Mesenchymal stem cell (in vitro differentiated cells and primary cell): ENCODE measurements around the gene DZIP1.

Source experiments
- DNase-seq: peaks from one replicate; pipeline ENCODE4 v3.0.0-alpha.2; 2013
- H2AFZ ChIP-seq: one replicate; pipeline ENCODE4 v1.6.1; 2013; ENCODE audit warnings: low read depth, mild to moderate bottlenecking, control low read depth, inconsistent platforms, low read length, moderate library complexity
- H2AK5ac ChIP-seq: 2 replicates; pipeline ENCODE4 v1.6.1; 2013; ENCODE audit warnings: low read length, moderate library complexity, mild to moderate bottlenecking, inconsistent platforms; ENCODE audit not compliant: severe bottlenecking
- H2BK120ac ChIP-seq: one replicate; pipeline ENCODE4 v1.6.1; 2013; ENCODE audit warnings: low read depth, mild to moderate bottlenecking, inconsistent platforms, low read length, moderate library complexity
- H2BK12ac ChIP-seq, 2 experiments: one replicate each; pipeline ENCODE4 v1.6.1; 2013; ENCODE audit warnings: inconsistent platforms in 2 of 2, low read length in 2 of 2, mild to moderate bottlenecking in 2 of 2, moderate library complexity in 2 of 2, control low read depth in 1 of 2
- H2BK15ac ChIP-seq: one replicate; pipeline ENCODE4 v1.6.1; 2013; ENCODE audit warnings: mild to moderate bottlenecking, low read depth, inconsistent platforms; ENCODE audit not compliant: poor library complexity, severe bottlenecking
- H2BK5ac ChIP-seq: 2 replicates; pipeline ENCODE4 v1.6.1; 2013; ENCODE audit warnings: low read depth, mild to moderate bottlenecking, low read length, control low read depth, inconsistent platforms; ENCODE audit not compliant: poor library complexity, severe bottlenecking
- H3K14ac ChIP-seq, 2 experiments: one replicate each; pipeline ENCODE4 v1.6.1; 2013; ENCODE audit warnings: inconsistent platforms in 2 of 2, low read length in 2 of 2, control low read depth in 1 of 2, mild to moderate bottlenecking in 1 of 2, moderate library complexity in 1 of 2
- H3K18ac ChIP-seq, 2 experiments: one replicate each; pipeline ENCODE4 v1.6.1; 2013; ENCODE audit warnings: inconsistent platforms in 2 of 2, low read length in 2 of 2, control low read depth in 1 of 2, low read depth in 1 of 2, mild to moderate bottlenecking in 1 of 2
- H3K23ac ChIP-seq, 2 experiments: one replicate each; pipeline ENCODE4 v1.6.1; 2013; ENCODE audit warnings: inconsistent platforms in 2 of 2, low read length in 2 of 2, mild to moderate bottlenecking in 2 of 2, moderate library complexity in 2 of 2, control low read depth in 1 of 2
- H3K27ac ChIP-seq: 2 replicates; pipeline ENCODE4 v1.5.1; 2013; ENCODE audit warnings: mild to moderate bottlenecking, moderate library complexity, low read length, control low read depth, inconsistent platforms; ENCODE audit not compliant: poor library complexity, severe bottlenecking
- H3K27me3 ChIP-seq, 2 experiments: 2 replicates each; pipeline versions ENCODE4 v1.6.1 to v1.7.0; 2013; ENCODE audit warnings: low read length in 2 of 2, mild to moderate bottlenecking in 2 of 2, moderate library complexity in 2 of 2, control low read depth in 1 of 2, inconsistent platforms in 1 of 2; ENCODE audit not compliant: control insufficient read depth in 1 of 2, insufficient read depth in 1 of 2
- H3K36me3 ChIP-seq, 2 experiments: 2 replicates each; pipeline versions ENCODE4 v1.6.1 to v1.7.0; 2013; ENCODE audit warnings: low read length in 2 of 2, control low read depth in 1 of 2, inconsistent platforms in 1 of 2, low read depth in 1 of 2, mild to moderate bottlenecking in 1 of 2; ENCODE audit not compliant: insufficient read depth in 2 of 2, control insufficient read depth in 1 of 2
- H3K4ac ChIP-seq, 2 experiments: one replicate each; pipeline ENCODE4 v1.6.1; 2013; ENCODE audit warnings: inconsistent platforms in 2 of 2, low read length in 2 of 2, mild to moderate bottlenecking in 2 of 2, moderate library complexity in 2 of 2, control low read depth in 1 of 2, low read depth in 1 of 2
- H3K4me1 ChIP-seq: 2 replicates; pipeline ENCODE4 v1.6.1; 2013; ENCODE audit warnings: low read depth, low read length, control low read depth; ENCODE audit not compliant: control insufficient read depth, insufficient read depth
- H3K4me2 ChIP-seq: 2 replicates; pipeline ENCODE4 v1.6.1; 2013; ENCODE audit warnings: low read length, mild to moderate bottlenecking, inconsistent platforms; ENCODE audit not compliant: poor library complexity, severe bottlenecking
- H3K4me3 ChIP-seq, 2 experiments: 2 replicates each; pipeline versions ENCODE4 v1.5.1 to v1.7.0; 2013; ENCODE audit warnings: low read length in 2 of 2, mild to moderate bottlenecking in 2 of 2, control low read depth in 1 of 2, low read depth in 1 of 2; ENCODE audit not compliant: insufficient read depth in 1 of 2
- H3K79me1 ChIP-seq: replicated peaks from 2 replicates; pipeline ENCODE4 v1.6.1; 2013; ENCODE audit warnings: mild to moderate bottlenecking, control low read depth, low read length, inconsistent platforms; ENCODE audit not compliant: poor library complexity, severe bottlenecking
- H3K9ac ChIP-seq: 2 replicates; pipeline ENCODE4 v1.7.0; 2013; ENCODE audit warnings: mild to moderate bottlenecking, low read length, moderate library complexity
- H3K9me3 ChIP-seq: 2 replicates; pipeline ENCODE4 v1.7.0; 2013; ENCODE audit warnings: mild to moderate bottlenecking, low read length; ENCODE audit not compliant: control insufficient read depth
- H4K8ac ChIP-seq: one replicate; pipeline ENCODE4 v1.6.1; 2013; ENCODE audit warnings: inconsistent platforms, mild to moderate bottlenecking, low read length, moderate library complexity
- H4K91ac ChIP-seq: one replicate; pipeline ENCODE4 v1.6.1; 2013; ENCODE audit warnings: mild to moderate bottlenecking, low read length, inconsistent platforms
- WGBS: methylation state at CpG from one replicate; pipeline ENCODE4 v1.1.7; 2013; ENCODE audit warnings: mixed read lengths; 5-methylcytosine and 5-hydroxymethylcytosine counted together

Gene DZIP1

GRCh38 chr13:95544293-95544692, 100.2 kb downstream of the DZIP1 start:
- no peak overlapping the region for H3K18ac ChIP-seq
- no peak overlapping the region for H3K4me3 ChIP-seq
- H3K27me3 ChIP-seq: peaks cover 0 to 38% of the 10 kb centered on the region in 2 experiments
- no peak for DNase-seq
- no peak overlapping the region for H2BK120ac ChIP-seq
- no peak overlapping the region for H2AK5ac ChIP-seq
- no peaks in the 10 kb centered on the region for H3K36me3 ChIP-seq
- H2BK12ac ChIP-seq: no peak overlapping the region
- H3K4me1 ChIP-seq: no peaks in the 10 kb centered on the region
- WGBS: 73% methylated on average over 1 of the region's 2 CpGs
- H3K14ac ChIP-seq: no peak overlapping the region
- H3K23ac ChIP-seq: no peak overlapping the region
- no peak overlapping the region for H3K4ac ChIP-seq
- no peak overlapping the region for H4K91ac ChIP-seq
- no peak overlapping the region for H3K4me2 ChIP-seq
- H3K79me1 ChIP-seq: no peaks in the 10 kb centered on the region
- no peaks in the 10 kb centered on the region for H3K9me3 ChIP-seq
- H3K27ac ChIP-seq: no peak overlapping the region
- H2BK15ac ChIP-seq: no peak overlapping the region
- no peak overlapping the region for H3K9ac ChIP-seq
- H2AFZ ChIP-seq: no peak overlapping the region
- no peak overlapping the region for H2BK5ac ChIP-seq
- H4K8ac ChIP-seq: no peak overlapping the region

- H4K8ac ChIP-seq: no peak overlapping the region
- H3K36me3 ChIP-seq: no peaks in the 10 kb centered on the region
- 95% methylated on average over 5 of the region's 8 CpGs for WGBS
- no peak overlapping the region for H3K4me3 ChIP-seq
- no peak overlapping the region for H3K18ac ChIP-seq
- no peaks in the 10 kb centered on the region for H3K79me1 ChIP-seq
- no peak overlapping the region for H2BK120ac ChIP-seq
- H2BK15ac ChIP-seq: no peak overlapping the region
- no peaks in the 10 kb centered on the region for H3K9me3 ChIP-seq
- no peak overlapping the region for H4K91ac ChIP-seq
- no peak overlapping the region for H2BK5ac ChIP-seq
- H3K23ac ChIP-seq: no peak overlapping the region
- peaks cover 0 to 29% of the 10 kb centered on the region in 2 experiments for H3K27me3 ChIP-seq
- DNase-seq: no peak
- no peak overlapping the region for H3K27ac ChIP-seq
- no peak overlapping the region for H2AFZ ChIP-seq
- no peak overlapping the region for H3K14ac ChIP-seq
- no peaks in the 10 kb centered on the region for H3K4me1 ChIP-seq
- no peak overlapping the region for H2BK12ac ChIP-seq
- no peak overlapping the region for H3K4ac ChIP-seq
- H2AK5ac ChIP-seq: no peak overlapping the region
- H3K4me2 ChIP-seq: no peak overlapping the region
- H3K9ac ChIP-seq: no peak overlapping the region
Observed at GRCh38 chr13:95541911-95542474, 102.5 kb downstream of the DZIP1 start.

GRCh38 chr13:95541308-95541707, 103.2 kb downstream of the DZIP1 start:
- no peaks in the 10 kb centered on the region for H3K9me3 ChIP-seq
- no peak overlapping the region for H3K9ac ChIP-seq
- no peak overlapping the region for H3K23ac ChIP-seq
- H3K27me3 ChIP-seq: peaks cover 0 to 23% of the 10 kb centered on the region in 2 experiments
- H3K18ac ChIP-seq: no peak overlapping the region
- no peak overlapping the region for H2BK5ac ChIP-seq
- no peak overlapping the region for H3K14ac ChIP-seq
- no peak overlapping the region for H2AK5ac ChIP-seq
- no peak overlapping the region for H2AFZ ChIP-seq
- no peak overlapping the region for H2BK120ac ChIP-seq
- no peak overlapping the region for H3K4me2 ChIP-seq
- H3K4me1 ChIP-seq: no peaks in the 10 kb centered on the region
- DNase-seq: no peak
- 29% methylated on average over 1 of the region's 2 CpGs for WGBS
- no peaks in the 10 kb centered on the region for H3K36me3 ChIP-seq
- H4K91ac ChIP-seq: no peak overlapping the region
- H3K27ac ChIP-seq: no peak overlapping the region
- no peak overlapping the region for H3K4ac ChIP-seq
- no peak overlapping the region for H2BK15ac ChIP-seq
- H3K79me1 ChIP-seq: no peaks in the 10 kb centered on the region
- H4K8ac ChIP-seq: no peak overlapping the region
- no peak overlapping the region for H2BK12ac ChIP-seq
- no peak overlapping the region for H3K4me3 ChIP-seq

DNA sequence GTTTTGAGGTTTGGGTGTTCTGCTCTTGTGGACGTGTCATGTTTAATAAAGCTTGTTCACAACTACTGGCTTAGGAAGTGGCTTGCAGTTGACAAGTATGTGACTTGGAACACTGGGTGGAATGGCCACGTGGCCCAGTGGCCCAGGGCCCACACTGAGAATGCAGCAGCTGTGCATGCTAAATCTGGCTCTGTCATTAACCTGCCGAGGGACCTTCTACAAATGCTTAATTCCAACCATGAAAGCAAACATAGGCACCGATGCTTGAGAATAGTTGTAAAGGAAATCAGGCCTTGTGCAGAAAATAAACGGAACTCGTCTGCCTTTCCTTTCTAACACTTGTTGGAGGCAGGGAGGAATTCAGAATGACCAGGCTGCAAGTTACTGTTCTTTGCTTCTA, 103.6 kb downstream of the DZIP1 start:
- Histone ChIP-seq H3K14ac (no peak overlapping the region), H3K79me1 (no peaks in the 10 kb centered on the region), H2BK120ac (no peak overlapping the region), H2BK12ac (no peak overlapping the region), H2AK5ac (no peak overlapping the region), H2BK15ac (no peak overlapping the region), H2BK5ac (no peak overlapping the region), H3K4me3 (no peak overlapping the region), H3K9me3 (no peaks in the 10 kb centered on the region), H3K23ac (no peak overlapping the region), H3K36me3 (no peaks in the 10 kb centered on the region), H3K4me1 (no peaks in the 10 kb centered on the region), H3K4me2 (no peak overlapping the region), H3K4ac (no peak overlapping the region), H3K27me3 (peaks cover 0 to 19% of the 10 kb centered on the region in 2 experiments), H2AFZ (no peak overlapping the region), H4K91ac (no peak overlapping the region), H4K8ac (no peak overlapping the region), H3K9ac (no peak overlapping the region), H3K18ac (no peak overlapping the region), H3K27ac (no peak overlapping the region)
- DNase-seq: no peak
- 70% methylated on average over 5 of the region's 6 CpGs for WGBS
